Measurements from ENCODE around the gene ANXA5.

DNA sequence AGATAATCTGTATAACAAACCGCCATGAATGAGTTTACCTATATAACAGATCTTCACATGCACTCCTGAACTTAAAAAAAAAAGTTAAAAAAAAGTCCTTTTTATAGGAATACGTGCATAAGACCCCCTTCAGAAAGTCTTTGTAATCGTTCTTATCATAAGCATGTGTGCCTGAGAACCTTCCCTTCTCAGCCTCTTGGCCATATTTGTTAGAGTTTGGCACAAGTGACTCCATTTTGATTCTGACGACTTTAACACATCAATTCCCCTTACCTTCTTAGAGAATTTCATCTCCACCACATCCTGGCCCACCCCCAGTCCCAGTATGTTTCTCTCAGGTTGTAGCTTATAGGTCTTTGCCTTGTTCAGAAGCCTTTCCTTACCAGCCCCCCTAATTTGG, 16.0 kb upstream of the ANXA5 start:
- TF ChIP-seq EP300 (IDR thresholded peaks at IDR 0.05; ENCODE audit: borderline replicate concordance) = no peak
- TF ChIP-seq USF1 (IDR thresholded peaks at IDR 0.05) = no peak
- TF ChIP-seq ZBTB7A (IDR thresholded peaks at IDR 0.05; ENCODE audit: low read depth) = no peak
- TF ChIP-seq CEBPB (IDR thresholded peaks at IDR 0.05) = no peak
- no peak for TF ChIP-seq TCF12 (IDR thresholded peaks at IDR 0.05; ENCODE audit: low read depth)
- TF ChIP-seq REST (IDR thresholded peaks at IDR 0.05; ENCODE audit: low read depth) = no peak
- no peak for TF ChIP-seq RAD21 (IDR thresholded peaks at IDR 0.05; ENCODE audit: low read depth)
- no peak for TF ChIP-seq FOXM1 (IDR thresholded peaks at IDR 0.05; ENCODE audit: borderline replicate concordance, low read depth)
- TF ChIP-seq, protein P1, sequence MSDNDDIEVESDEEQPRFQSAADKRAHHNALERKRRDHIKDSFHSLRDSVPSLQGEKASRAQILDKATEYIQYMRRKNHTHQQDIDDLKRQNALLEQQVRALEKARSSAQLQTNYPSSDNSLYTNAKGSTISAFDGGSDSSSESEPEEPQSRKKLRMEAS (IDR thresholded peaks at IDR 0.05) = no peak
- TF ChIP-seq TAF1 (IDR thresholded peaks at IDR 0.05; ENCODE audit: low read depth) = no peak
- TF ChIP-seq NFIC (IDR thresholded peaks at IDR 0.05) = no peak
- TF ChIP-seq EGR1 (IDR thresholded peaks at IDR 0.05) = no peak
- no peak for TF ChIP-seq YY1 (IDR thresholded peaks at IDR 0.05; ENCODE audit: low read depth)
- TF ChIP-seq CREB1 (IDR thresholded peaks at IDR 0.05; ENCODE audit: low read depth) = no peak

All from Ishikawa (cell line).